GM12878 (cell line): ENCODE results near the gene EFCAB11. TPM values are rescaled to one million over a fixed set of nuclear protein-coding genes. Genes with fewer than 3 reads are reported as not detected.

Experiments
- ATAC-seq: fragments of 200-7000 bp; cut with Tn5 transposase; 3 replicates; pipeline ENCODE4 v1.9.1; 2020; ENCODE audit warnings: mild to moderate bottlenecking, moderate library complexity
- BruUV-seq: library from RNA; stranded (reverse); fragments of 400-500 nt; replicated peaks from 2 replicates; lab custom pipeline; 2021; lab: Mats Ljungman, UMichigan
- CTCF ChIA-PET: fragments of 300-600 bp; sonication (Branson Sonifier 250); formaldehyde crosslinking; extraction: SDS; loops from one replicate; lab custom pipeline; 2021; ENCODE audit warnings: inconsistent platforms; lab: Yijun Ruan, JAX
- POLR2A ChIA-PET: fragments of 350-600 bp; formaldehyde crosslinking; extraction: SDS; loops from one replicate; lab custom pipeline; 2021; ENCODE audit warnings: inconsistent platforms; lab: Charles Lee
- RAD21 ChIA-PET: fragments of 300-600 bp; sonication (Branson Sonifier 250); formaldehyde crosslinking; loops from one replicate; lab custom pipeline; 2023; ENCODE audit warnings: antibody characterized with exemption; ENCODE audit not compliant: unreplicated experiment; lab: Charles Lee
- SMC1A ChIA-PET: fragments of 300-600 bp; sonication (Branson Sonifier 250); formaldehyde crosslinking; loops from one replicate; lab custom pipeline; 2023; ENCODE audit not compliant: unreplicated experiment, uncharacterized antibody; lab: Charles Lee
- DNase-seq: peaks from one replicate; pipeline ENCODE4 v3.0.0-alpha.2; 2011; ENCODE audit warnings: low read depth, low spot score
- FAIRE-seq: peaks from 3 replicates; lab custom pipeline; 2011; peaks lifted over from hg19 to GRCh38; lab: Jason Lieb, UNC
- H2AFZ ChIP-seq: 2 replicates; pipeline ENCODE4 v1.6.0; 2011; ENCODE audit warnings: low read depth, low read length, control low read depth; ENCODE audit not compliant: control insufficient read depth
- H3K27ac ChIP-seq: 2 replicates; pipeline ENCODE4 v1.5.1; 2011; ENCODE audit warnings: control low read depth; ENCODE audit not compliant: control insufficient read depth, insufficient read depth
- H3K27me3 ChIP-seq, 2 experiments: replicated peaks in 1 of 2; 2 replicates each; pipeline versions ENCODE4 v1.6.0 to v1.6.1; 2011; ENCODE audit warnings: low read length in 1 of 2; ENCODE audit not compliant: control insufficient read depth in 2 of 2, insufficient read depth in 2 of 2
- H3K36me3 ChIP-seq, 2 experiments: 2 replicates each; pipeline ENCODE4 v1.5.1; 2011; ENCODE audit warnings: low read length in 1 of 2; ENCODE audit not compliant: control insufficient read depth in 2 of 2, insufficient read depth in 2 of 2
- H3K4me1 ChIP-seq: 2 replicates; pipeline ENCODE4 v1.6.1; 2011; ENCODE audit warnings: mild to moderate bottlenecking, low read length, moderate library complexity, mixed read lengths; ENCODE audit not compliant: control insufficient read depth, insufficient read depth
- H3K4me2 ChIP-seq: 2 replicates; pipeline ENCODE4 v1.6.0; 2011; ENCODE audit warnings: control low read depth; ENCODE audit not compliant: control insufficient read depth, insufficient read depth
- H3K4me3 ChIP-seq: fragments of 200-600 bp; sonication (generic); 2 replicates; pipeline ENCODE4 v1.5.1; 2016
- H3K79me2 ChIP-seq: 2 replicates; pipeline ENCODE4 v1.6.0; 2011; ENCODE audit warnings: low read length; ENCODE audit not compliant: control insufficient read depth, insufficient read depth
- H3K9ac ChIP-seq: 2 replicates; pipeline ENCODE4 v1.8.0; 2011; ENCODE audit warnings: low read length, control low read depth, mixed read lengths; ENCODE audit not compliant: control insufficient read depth, insufficient read depth
- H3K9me3 ChIP-seq: replicated peaks from 3 replicates; pipeline ENCODE4 v1.5.1; 2011; ENCODE audit warnings: mild to moderate bottlenecking, low read length; ENCODE audit not compliant: control insufficient read depth, insufficient read depth
- H4K20me1 ChIP-seq: 2 replicates; pipeline ENCODE4 v1.6.0; 2011; ENCODE audit not compliant: control insufficient read depth, insufficient read depth
- CBX5 ChIP-seq: sonication (generic); IDR thresholded peaks from 2 replicates; pipeline ENCODE4 v1.6.1; 2016; ENCODE audit warnings: low read depth, moderate library complexity, mild to moderate bottlenecking, inconsistent platforms
- EGR1 ChIP-seq, 2 experiments: IDR thresholded peaks; 1 replicate in 1 of 2; 2 replicates in 1 of 2; pipeline ENCODE4 v1.6.1; 2011 to 2012; ENCODE audit warnings: low read depth in 2 of 2, low read length in 2 of 2, borderline replicate concordance in 1 of 2, mild to moderate bottlenecking in 1 of 2, moderate library complexity in 1 of 2
- IRF3 ChIP-seq: fragments of 450-650 bp; IDR thresholded peaks from 2 replicates; pipeline ENCODE4 v1.6.1; 2014; ENCODE audit warnings: mild to moderate bottlenecking
- MAX ChIP-seq: IDR thresholded peaks from 2 replicates; pipeline ENCODE4 v1.6.1; 2012; ENCODE audit warnings: low read depth, low read length, improper control_type of control experiment
- PML ChIP-seq: IDR thresholded peaks from 2 replicates; pipeline ENCODE4 v1.6.1; 2012; ENCODE audit warnings: low read length, inconsistent platforms
- SMARCA5 ChIP-seq: fragments of 450-650 bp; IDR thresholded peaks from 2 replicates; pipeline ENCODE4 v1.6.1; 2017; ENCODE audit warnings: mild to moderate bottlenecking
- SREBF1 ChIP-seq: IDR thresholded peaks from 2 replicates; pipeline ENCODE4 v1.6.1; 2012; ENCODE audit warnings: mild to moderate bottlenecking, low read length
- ZBTB4 ChIP-seq: fragments of 450-650 bp; formaldehyde crosslinking; IDR thresholded peaks from 2 replicates; pipeline ENCODE4 v1.4.0; 2022; ENCODE audit warnings: mild to moderate bottlenecking, moderate library complexity
- whole genome bisulfite sequencing: methylation state at CpG from one replicate; pipeline ENCODE4 v1.1.6; 2016; ENCODE audit warnings: low lambda C conversion rate; ENCODE audit not compliant: insufficient replicate concordance, insufficient coverage; ENCODE audit errors: missing lambda C conversion rate; 5-methylcytosine and 5-hydroxymethylcytosine counted together
- in situ Hi-C: fragments of 300-500 bp; cut with MboI; formaldehyde crosslinking; loops from 9 replicates; pipeline ENCODE4 v1.14.3; 2018; ENCODE audit warnings: mixed read lengths
- intact Hi-C: fragments of 100-400 bp; cut with micrococcal nuclease; formaldehyde crosslinking; loops from one replicate; pipeline ENCODE4 v1.14.2; 2022; ENCODE audit not compliant: unreplicated experiment
- polyA plus RNA-seq, 11 experiments: library from polyadenylated mRNA; depleted of rRNA in 4 of 11; unstranded in 6 of 11; stranded (reverse) in 5 of 11; fragments of >200 nt; fragmentation: Nextera tagmentation in 4 of 11; fragmentation: Illumina TruSeq in 1 of 11; extraction: Ambion mirVana in 4 of 11; extraction: Trizol in 1 of 11; gene quantifications; 1 replicate in 1 of 11; 2 replicates in 10 of 11; pipeline versions ENCODE4 v1.2.1 to v1.2.3, GENCODE V29; 2011 to 2016; ENCODE audit warnings: inconsistent platforms in 2 of 11, missing spikeins in 2 of 11, low read depth in 1 of 11
- total RNA-seq, 4 experiments: library from RNA; depleted of rRNA in 3 of 4; stranded (reverse); fragments of >200 nt in 3 of 4; fragmentation: Illumina TruSeq in 1 of 4; extraction: Trizol in 1 of 4; gene quantifications; 2 replicates each; pipeline versions ENCODE4 v1.2.1 to v1.2.3, GENCODE V29; 2013 to 2021

EFCAB11 gene
- total and polyA plus RNA-seq, 10 of the 15 experiments (the other 5 are each of a cell fraction or from before 2014, with no cell fraction given): 8.6 to 37.4 (median 18.0) TPM

- no peak for TF ChIP-seq IRF3
- no peak for TF ChIP-seq MAX
Observed at GRCh38 chr14:90003526-90004307, 49.2 kb upstream of the EFCAB11 start (continued).

GRCh38 chr14:90000935-90001334 lies 46.4 kb upstream of the EFCAB11 start:
- H3K79me2 ChIP-seq: no peaks in the 10 kb centered on the region
- ATAC-seq (no peak), DNase-seq (no peak), FAIRE-seq (no peak)
- no peak overlapping the region for H3K4me2 ChIP-seq
- no peaks in the 10 kb centered on the region for H3K9me3 ChIP-seq
- H3K4me3 ChIP-seq: no peak overlapping the region
- peaks cover 4 to 25% of the 10 kb centered on the region in 2 experiments for H3K36me3 ChIP-seq
- H2AFZ ChIP-seq: no peak overlapping the region
- SMC1A ChIA-PET: no interaction called here
- no peaks in the 10 kb centered on the region for H3K27me3 ChIP-seq
- intact Hi-C loops (no loop called here), in situ Hi-C loops (no loop called here)
- RAD21 ChIA-PET: no interaction called here
- POLR2A ChIA-PET: no interaction called here
- no peaks in the 10 kb centered on the region for H4K20me1 ChIP-seq
- no peak for TF ChIP-seq SREBF1
- no peak for TF ChIP-seq EGR1 (IDR thresholded peaks at IDR 0.05; ENCODE audit: borderline replicate concordance in 1 of 2, low read depth in 2 of 2, low read length in 2 of 2)
- TF ChIP-seq SMARCA5: no peak
- no peak for TF ChIP-seq ZBTB4 (CRISPR knock-in tag)
- no peak for TF ChIP-seq CBX5
- TF ChIP-seq PML: no peak
- no peak overlapping the region for H3K9ac ChIP-seq
- no TSS peak for BruUV-seq
- H3K4me1 ChIP-seq: no peaks in the 10 kb centered on the region
- CTCF ChIA-PET: interaction anchor here (1.6 kb wide), 1 partner anchor 27 kb away, joined by 3 read pairs; no protein-coding TSS in a partner anchor
- 96% methylated on average over 2 of the region's 2 CpGs for WGBS
- H3K27ac ChIP-seq: no peak overlapping the region
